Fibroblast of skin of left quadriceps (primary cell): ENCODE results near the gene SORCS1.

Source experiments
- DNase-seq, 2 experiments: peaks; one replicate each; pipeline ENCODE4 v3.0.0-alpha.2; 2013; ENCODE audit warnings: low read depth in 2 of 2

Gene SORCS1

GRCh38 chr10:107163881-107164861 lies at the start of gene SORCS1:
SORCS1 (minus strand) TSS chr10:107164706.
- no peak for DNase-seq

GRCh38 chr10:107214261-107214660 lies 49.8 kb upstream of the SORCS1 start:
- no peak for DNase-seq

GRCh38 chr10:107213861-107214260 lies 49.4 kb upstream of the SORCS1 start:
- DNase-seq, result no peak

GRCh38 chr10:107206833-107207232 lies 42.3 kb upstream of the SORCS1 start:
- DNase-seq, result no peak

- no peak for DNase-seq
Observed at GRCh38 chr10:107169516-107169915, 5.0 kb upstream of the SORCS1 start.

GRCh38 chr10:107168738-107169137 lies 4.2 kb upstream of the SORCS1 start:
- no peak for DNase-seq

- no peak for DNase-seq
Observed at GRCh38 chr10:107166403-107166802, 1.9 kb upstream of the SORCS1 start.

- DNase-seq, result no peak
Observed at GRCh38 chr10:107164992-107165391, 486 bp upstream of the SORCS1 start.

- no peak for DNase-seq
Observed at GRCh38 chr10:107163076-107163855, 1.2 kb downstream of the SORCS1 start.

- DNase-seq, result no peak
Observed at GRCh38 chr10:107160866-107161265, 3.6 kb downstream of the SORCS1 start.

GRCh38 chr10:107159871-107160270 lies 4.6 kb downstream of the SORCS1 start:
- DNase-seq, result no peak

- no peak for DNase-seq
Observed at GRCh38 chr10:107157071-107157470, 7.4 kb downstream of the SORCS1 start.

- DNase-seq, result no peak
Observed at GRCh38 chr10:107152087-107152486, 12.4 kb downstream of the SORCS1 start.

GRCh38 chr10:107148906-107149305 lies 15.6 kb downstream of the SORCS1 start:
- DNase-seq, result no peak

GRCh38 chr10:107144490-107144889 lies 20.0 kb downstream of the SORCS1 start:
- DNase-seq, result no peak

GRCh38 chr10:107141524-107142061 lies 22.9 kb downstream of the SORCS1 start:
- no peak for DNase-seq

- DNase-seq, result no peak
Observed at GRCh38 chr10:107139237-107139636, 25.3 kb downstream of the SORCS1 start.

GRCh38 chr10:107133656-107134055 lies 30.9 kb downstream of the SORCS1 start:
- DNase-seq, result no peak

- no peak for DNase-seq
Observed at GRCh38 chr10:107129000-107129399, 35.5 kb downstream of the SORCS1 start.

- no peak for DNase-seq
Observed at GRCh38 chr10:107126512-107127065, 37.9 kb downstream of the SORCS1 start.

- DNase-seq, result no peak
Observed at GRCh38 chr10:107122703-107123102, 41.8 kb downstream of the SORCS1 start.

GRCh38 chr10:107118866-107119265 lies 45.6 kb downstream of the SORCS1 start:
- no peak for DNase-seq
